Erythroblast (primary cell): ENCODE data around the gene NOTCH2.

Source experiments
- GATA1 ChIP-seq: IDR thresholded peaks from 2 replicates; pipeline ENCODE4 v1.6.1; 2011; ENCODE audit warnings: low read depth, mild to moderate bottlenecking, control low read depth, low read length, moderate library complexity
- POLR2A ChIP-seq: IDR thresholded peaks from 2 replicates; pipeline ENCODE4 v1.6.1; 2011; ENCODE audit warnings: mild to moderate bottlenecking, low read length

DNA sequence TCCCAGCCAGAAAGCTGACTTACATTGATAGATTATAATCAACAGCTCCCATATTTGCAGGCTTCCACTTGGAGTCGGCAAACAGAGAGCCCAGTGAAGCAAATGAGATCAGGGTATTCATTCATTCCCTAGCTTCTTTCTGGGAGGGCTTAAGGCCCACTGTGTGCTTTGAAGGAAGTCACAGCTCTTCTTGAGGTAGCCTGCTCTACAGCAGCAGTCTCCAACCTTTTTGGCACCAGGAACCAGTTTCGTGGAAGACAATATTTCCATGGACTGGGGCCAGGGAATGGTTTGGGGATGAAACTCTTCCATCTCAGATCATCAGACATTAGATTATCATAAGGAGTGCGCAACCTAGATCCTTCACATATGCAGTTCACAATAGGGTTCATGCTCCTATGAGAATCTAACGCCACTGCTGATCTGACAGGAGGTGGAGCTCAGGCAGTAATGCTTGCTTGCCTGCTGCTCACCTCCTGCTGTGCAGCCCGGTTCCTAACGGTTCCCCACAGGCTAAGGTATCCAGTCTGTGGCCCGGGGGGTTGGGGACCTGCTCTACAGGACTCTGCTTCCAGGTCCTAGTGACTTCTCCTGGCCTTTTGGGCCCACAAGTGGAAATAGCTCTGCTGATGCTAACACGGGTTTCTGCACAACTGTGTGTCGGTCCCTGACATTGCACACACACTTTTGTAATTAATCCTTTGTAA is 159.4 kb downstream of the NOTCH2 start:
- TF ChIP-seq POLR2A (no peak), GATA1 (no peak)
